Measurements from ENCODE around the gene DNAH2. TPM values are rescaled to one million over a fixed set of nuclear protein-coding genes. Genes with fewer than 3 reads are reported as not detected.

DNAH2 gene
- total RNA-seq, 2 experiments from 2014 or later = not detected

- Mint-ChIP-seq H3K36me3 (ENCODE audit: low read depth) (peaks cover 4% of the 10 kb centered on the region), H3K27ac (no peak overlapping the region), H3K9me3 (ENCODE audit: low read depth) (no peaks in the 10 kb centered on the region), H3K4me3 (no peak overlapping the region), H3K4me1 (peaks cover 1% of the 10 kb centered on the region), H3K27me3 (no peaks in the 10 kb centered on the region)
- intact Hi-C loops (cut with DNase I, micrococcal nuclease) = loop anchor here in 1 of 2 experiments (5.0 kb wide), 1 partner anchor 237 kb away; the partner anchor contains the start of gene ALOXE3
- ChIA-PET POLR2A (no interaction called here), CTCF (interaction anchor here (0.6 to 4.7 kb wide), 2 partner anchors 18 to 291 kb away, joined by 3 to 32 read pairs; no protein-coding TSS in a partner anchor)
- DNase-seq = no peak
- ATAC-seq = peak; percentile 24
These were observed 162.7 kb downstream of the DNAH2 start for GRCh38 chr17:7880076-7880868.

- POLR2A ChIA-PET = no interaction called here
- Mint-ChIP-seq H3K27me3 (no peaks in the 10 kb centered on the region), H3K9me3 (ENCODE audit: low read depth) (no peaks in the 10 kb centered on the region), H3K4me1 (peaks cover 1% of the 10 kb centered on the region), H3K27ac (no peak overlapping the region), H3K36me3 (ENCODE audit: low read depth) (peaks cover 10% of the 10 kb centered on the region), H3K4me3 (no peak overlapping the region)
- peak; percentile 16 for DNase-seq
- intact Hi-C loops (cut with DNase I, micrococcal nuclease) = loop anchor here in 1 of 2 experiments (5.0 kb wide), 1 partner anchor 236 kb away; the partner anchor contains the start of gene ALOXE3
- CTCF ChIA-PET = no interaction called here
- ATAC-seq = no peak
These were observed 163.9 kb downstream of the DNAH2 start for GRCh38 chr17:7881276-7882054.

- peaks cover 10% of the 10 kb centered on the region for H3K36me3 Mint-ChIP-seq (ENCODE audit: low read depth)
- no peaks in the 10 kb centered on the region for H3K9me3 Mint-ChIP-seq (ENCODE audit: low read depth)
- peaks cover 1% of the 10 kb centered on the region for H3K4me1 Mint-ChIP-seq
- ATAC-seq (no peak), DNase-seq (peak; percentile 38)
- no peak overlapping the region for H3K27ac Mint-ChIP-seq
- intact Hi-C loops (cut with DNase I, micrococcal nuclease) = loop anchor here in 1 of 2 experiments (5.0 kb wide), 1 partner anchor 235 kb away; the partner anchor contains the start of gene ALOXE3
- CTCF ChIA-PET = interaction anchor here (1.8 kb wide), 1 partner anchor 25 kb away, joined by 7 read pairs; the partner anchor contains the start of genes CYB5D1 and NAA38
- H3K27me3 Mint-ChIP-seq = no peaks in the 10 kb centered on the region
- H3K4me3 Mint-ChIP-seq = no peak overlapping the region
- POLR2A ChIA-PET = no interaction called here
These were observed 164.5 kb downstream of the DNAH2 start for GRCh38 chr17:7882068-7882467.

GRCh38 chr17:7882629-7883028 is 165.1 kb downstream of the DNAH2 start:
- Mint-ChIP-seq H3K9me3 (ENCODE audit: low read depth) (no peaks in the 10 kb centered on the region), H3K27ac (no peak overlapping the region), H3K27me3 (no peaks in the 10 kb centered on the region), H3K4me3 (no peak overlapping the region), H3K36me3 (ENCODE audit: low read depth) (peaks cover 8% of the 10 kb centered on the region), H3K4me1 (peaks cover 1% of the 10 kb centered on the region)
- ChIA-PET CTCF (interaction anchor here (0.7 to 1.8 kb wide), 3 partner anchors 17 to 35 kb away, joined by 3 to 7 read pairs (median 4); partner anchors contain the start of genes CYB5D1 and NAA38), POLR2A (interaction anchor here (0.6 to 1.0 kb wide), 2 partner anchors 25 to 339 kb away, joined by 3 read pairs; partner anchors contain the start of gene NAA38)
- DNase-seq = no peak
- intact Hi-C loops (cut with DNase I, micrococcal nuclease) = loop anchor here in 1 of 2 experiments (5.0 kb wide), 1 partner anchor 235 kb away; the partner anchor contains the start of gene ALOXE3
- ATAC-seq = no peak

Other genes with a start within 250 kb of the DNAH2 start
- 10 to 100 TPM; 17.5 to 20.9 TPM for gene ZBTB4, start 238.1 kb upstream of the DNAH2 start, total RNA-seq
- gene SLC35G6, start 236.3 kb upstream of the DNAH2 start, total RNA-seq = not detected
- 100 to 1,000 TPM; 193 to 203 TPM for gene POLR2A, start 233.4 kb upstream of the DNAH2 start, total RNA-seq
- gene TNFSF12, start 168.7 kb upstream of the DNAH2 start, total RNA-seq = 10 to 100 TPM; 10.9 to 13.7 TPM
- gene TNFSF13, start 159.0 kb upstream of the DNAH2 start, total RNA-seq = 1 to 10 TPM; 1.8 to 2.5 TPM
- 10 to 100 TPM; 59.0 to 78.9 TPM for gene SENP3, start 155.8 kb upstream of the DNAH2 start, total RNA-seq
- 10 to 100 TPM in 1 of 2 experiments, 1 to 10 TPM in 1; 9.2 to 13.7 TPM for gene CD68, start 138.1 kb upstream of the DNAH2 start, total RNA-seq
- 10 to 100 TPM; 51.7 to 77.0 TPM for gene MPDU1, start 133.9 kb upstream of the DNAH2 start, total RNA-seq
- gene SOX15, start 127.7 kb upstream of the DNAH2 start, total RNA-seq = under 1 TPM in 1 of 2 experiments, not detected in 1; 0.16 TPM
- gene FXR2, start 102.8 kb upstream of the DNAH2 start, total RNA-seq = 10 to 100 TPM; 35.6 to 50.2 TPM
- gene SAT2, start 89.9 kb upstream of the DNAH2 start, total RNA-seq = 10 to 100 TPM; 15.9 to 22.2 TPM
- gene SHBG, start 87.6 kb upstream of the DNAH2 start, total RNA-seq = under 1 TPM; 0.25 to 0.30 TPM
- gene ATP1B2, start 66.8 kb upstream of the DNAH2 start, total RNA-seq = under 1 TPM; 0.32 to 0.33 TPM
- gene TP53, start 30.3 kb upstream of the DNAH2 start, total RNA-seq = 100 to 1,000 TPM; 127 to 165 TPM
- gene WRAP53, start 29.3 kb upstream of the DNAH2 start, total RNA-seq = 10 to 100 TPM; 23.5 to 27.1 TPM
- not detected for gene EFNB3, start 12.5 kb upstream of the DNAH2 start, total RNA-seq
- 10 to 100 TPM; 37.3 to 46.2 TPM for gene KDM6B, start 116.5 kb downstream of the DNAH2 start, total RNA-seq
- 1 to 10 TPM; 3.5 to 5.6 TPM for gene TMEM88, start 137.3 kb downstream of the DNAH2 start, total RNA-seq
- 10 to 100 TPM; 64.7 to 79.8 TPM for gene NAA38, start 139.8 kb downstream of the DNAH2 start, total RNA-seq
- gene CYB5D1, start 140.3 kb downstream of the DNAH2 start, total RNA-seq = 10 to 100 TPM; 12.5 to 12.6 TPM
- gene CHD3, start 171.0 kb downstream of the DNAH2 start, total RNA-seq = 100 to 1,000 TPM; 145 to 161 TPM
- gene RNF227, start 198.5 kb downstream of the DNAH2 start, total RNA-seq = 1 to 10 TPM; 3.8 to 5.6 TPM
- gene KCNAB3, start 212.1 kb downstream of the DNAH2 start, total RNA-seq = 1 to 10 TPM; 6.6 to 8.3 TPM
- 100 to 1,000 TPM; 166 to 169 TPM for gene TRAPPC1, start 214.2 kb downstream of the DNAH2 start, total RNA-seq
- gene CNTROB, start 214.5 kb downstream of the DNAH2 start, total RNA-seq = 10 to 100 TPM; 53.0 to 80.5 TPM

Data from activated CD4-positive, alpha-beta T cell treated with anti-CD3 and anti-CD28 coated beads for 36 hours (primary cell).